ENCODE measurements around the gene JAK1. TPM values are rescaled to one million over a fixed set of nuclear protein-coding genes. Genes with fewer than 3 reads are reported as not detected.

JAK1 gene
- total and polyA plus RNA-seq, 9 of the 15 experiments (the other 6 are each of a cell fraction or from before 2014, with no cell fraction given) = 9.7 to 44.1 (median 42.5) TPM

DNA sequence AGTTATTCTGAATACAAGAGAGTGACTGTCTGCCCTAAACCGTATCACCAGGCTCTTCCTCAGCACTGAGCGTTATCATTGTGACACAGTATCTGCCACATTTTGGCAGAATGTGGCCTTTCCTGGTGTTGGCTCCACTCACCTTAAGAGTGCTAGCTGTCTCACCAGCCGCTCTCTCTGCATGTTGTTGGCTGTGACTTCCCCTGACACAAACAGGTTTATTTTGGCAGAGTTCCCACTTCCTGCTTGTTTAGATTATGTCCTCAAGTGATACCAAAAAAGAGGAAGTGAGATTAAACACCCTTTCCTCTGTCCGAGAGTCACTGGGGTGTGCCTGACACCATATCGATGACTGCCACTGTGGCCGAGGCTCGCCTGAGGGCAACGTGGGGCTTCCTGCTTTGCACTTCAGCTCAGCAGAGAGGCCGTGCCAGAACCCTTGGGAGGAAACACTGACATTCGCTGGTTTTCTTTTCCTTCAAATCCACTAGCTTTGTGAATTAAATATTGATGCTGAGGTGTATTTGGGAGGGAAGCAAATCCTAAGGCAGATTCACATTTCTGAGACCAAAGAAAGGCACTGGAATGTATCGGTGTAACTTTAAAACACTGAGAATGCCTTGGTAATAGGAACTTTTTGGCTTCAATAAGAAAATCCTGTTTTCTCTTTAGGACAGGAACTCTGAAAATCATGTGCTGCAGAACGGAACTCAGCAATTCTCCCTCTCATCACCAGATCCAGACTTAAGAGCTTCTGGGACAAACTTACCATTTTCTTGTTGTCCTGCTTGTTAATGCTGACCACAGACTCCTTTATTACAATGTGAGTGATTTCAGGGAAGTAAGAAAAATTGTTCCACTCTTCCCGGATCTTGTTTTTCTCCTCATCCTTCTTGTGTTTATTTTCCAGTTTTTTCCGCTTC lies 102.1 kb downstream of the JAK1 start (continued):
- TF ChIP-seq, protein P1, sequence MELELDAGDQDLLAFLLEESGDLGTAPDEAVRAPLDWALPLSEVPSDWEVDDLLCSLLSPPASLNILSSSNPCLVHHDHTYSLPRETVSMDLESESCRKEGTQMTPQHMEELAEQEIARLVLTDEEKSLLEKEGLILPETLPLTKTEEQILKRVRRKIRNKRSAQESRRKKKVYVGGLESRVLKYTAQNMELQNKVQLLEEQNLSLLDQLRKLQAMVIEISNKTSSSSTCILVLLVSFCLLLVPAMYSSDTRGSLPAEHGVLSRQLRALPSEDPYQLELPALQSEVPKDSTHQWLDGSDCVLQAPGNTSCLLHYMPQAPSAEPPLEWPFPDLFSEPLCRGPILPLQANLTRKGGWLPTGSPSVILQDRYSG (tag; conservative IDR thresholded peaks at IDR 0.05; ENCODE audit: low read depth) = no peak
- TF ChIP-seq TCF3 (CRISPR knock-in tag; IDR thresholded peaks at IDR 0.05) (peak; percentile 97), ARID2 (IDR thresholded peaks at IDR 0.05) (no peak), PURB (CRISPR knock-in tag; IDR thresholded peaks at IDR 0.05; ENCODE audit: low read depth) (no peak), XRCC3 (IDR thresholded peaks at IDR 0.05) (no peak), ZNF175 (CRISPR knock-in tag; IDR thresholded peaks at IDR 0.05; ENCODE audit: low read depth) (no peak), ZFP30 (CRISPR knock-in tag; IDR thresholded peaks at IDR 0.05; ENCODE audit: borderline replicate concordance) (no peak), NR2C2 (CRISPR knock-in tag; IDR thresholded peaks at IDR 0.05) (no peak), NR2C2 (tag; IDR thresholded peaks at IDR 0.05) (peak; percentile 46; the same call in 1 of the 2 replicates), PHF8 (IDR thresholded peaks at IDR 0.05; ENCODE audit: borderline replicate concordance, low read length) (peak; percentile 25; the same call in 1 of the 2 replicates), NFYB (IDR thresholded peaks at IDR 0.05; ENCODE audit: extremely low read depth, insufficient read length) (no peak), RBM14 (IDR thresholded peaks at IDR 0.05; ENCODE audit: borderline replicate concordance, insufficient read depth, low read depth, low read length) (no peak)
- TF ChIP-seq, protein P2, sequence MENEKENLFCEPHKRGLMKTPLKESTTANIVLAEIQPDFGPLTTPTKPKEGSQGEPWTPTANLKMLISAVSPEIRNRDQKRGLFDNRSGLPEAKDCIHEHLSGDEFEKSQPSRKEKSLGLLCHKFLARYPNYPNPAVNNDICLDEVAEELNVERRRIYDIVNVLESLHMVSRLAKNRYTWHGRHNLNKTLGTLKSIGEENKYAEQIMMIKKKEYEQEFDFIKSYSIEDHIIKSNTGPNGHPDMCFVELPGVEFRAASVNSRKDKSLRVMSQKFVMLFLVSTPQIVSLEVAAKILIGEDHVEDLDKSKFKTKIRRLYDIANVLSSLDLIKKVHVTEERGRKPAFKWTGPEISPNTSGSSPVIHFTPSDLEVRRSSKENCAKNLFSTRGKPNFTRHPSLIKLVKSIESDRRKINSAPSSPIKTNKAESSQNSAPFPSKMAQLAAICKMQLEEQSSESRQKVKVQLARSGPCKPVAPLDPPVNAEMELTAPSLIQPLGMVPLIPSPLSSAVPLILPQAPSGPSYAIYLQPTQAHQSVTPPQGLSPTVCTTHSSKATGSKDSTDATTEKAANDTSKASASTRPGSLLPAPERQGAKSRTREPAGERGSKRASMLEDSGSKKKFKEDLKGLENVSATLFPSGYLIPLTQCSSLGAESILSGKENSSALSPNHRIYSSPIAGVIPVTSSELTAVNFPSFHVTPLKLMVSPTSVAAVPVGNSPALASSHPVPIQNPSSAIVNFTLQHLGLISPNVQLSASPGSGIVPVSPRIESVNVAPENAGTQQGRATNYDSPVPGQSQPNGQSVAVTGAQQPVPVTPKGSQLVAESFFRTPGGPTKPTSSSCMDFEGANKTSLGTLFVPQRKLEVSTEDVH (IDR thresholded peaks at IDR 0.05; ENCODE audit: low read depth, partially characterized antibody) = peak; percentile 58
- TF ChIP-seq, protein P3, sequence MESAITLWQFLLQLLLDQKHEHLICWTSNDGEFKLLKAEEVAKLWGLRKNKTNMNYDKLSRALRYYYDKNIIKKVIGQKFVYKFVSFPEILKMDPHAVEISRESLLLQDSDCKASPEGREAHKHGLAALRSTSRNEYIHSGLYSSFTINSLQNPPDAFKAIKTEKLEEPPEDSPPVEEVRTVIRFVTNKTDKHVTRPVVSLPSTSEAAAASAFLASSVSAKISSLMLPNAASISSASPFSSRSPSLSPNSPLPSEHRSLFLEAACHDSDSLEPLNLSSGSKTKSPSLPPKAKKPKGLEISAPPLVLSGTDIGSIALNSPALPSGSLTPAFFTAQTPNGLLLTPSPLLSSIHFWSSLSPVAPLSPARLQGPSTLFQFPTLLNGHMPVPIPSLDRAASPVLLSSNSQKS (CRISPR knock-in tag; IDR thresholded peaks at IDR 0.05) = no peak
- TF ChIP-seq, protein P4, sequence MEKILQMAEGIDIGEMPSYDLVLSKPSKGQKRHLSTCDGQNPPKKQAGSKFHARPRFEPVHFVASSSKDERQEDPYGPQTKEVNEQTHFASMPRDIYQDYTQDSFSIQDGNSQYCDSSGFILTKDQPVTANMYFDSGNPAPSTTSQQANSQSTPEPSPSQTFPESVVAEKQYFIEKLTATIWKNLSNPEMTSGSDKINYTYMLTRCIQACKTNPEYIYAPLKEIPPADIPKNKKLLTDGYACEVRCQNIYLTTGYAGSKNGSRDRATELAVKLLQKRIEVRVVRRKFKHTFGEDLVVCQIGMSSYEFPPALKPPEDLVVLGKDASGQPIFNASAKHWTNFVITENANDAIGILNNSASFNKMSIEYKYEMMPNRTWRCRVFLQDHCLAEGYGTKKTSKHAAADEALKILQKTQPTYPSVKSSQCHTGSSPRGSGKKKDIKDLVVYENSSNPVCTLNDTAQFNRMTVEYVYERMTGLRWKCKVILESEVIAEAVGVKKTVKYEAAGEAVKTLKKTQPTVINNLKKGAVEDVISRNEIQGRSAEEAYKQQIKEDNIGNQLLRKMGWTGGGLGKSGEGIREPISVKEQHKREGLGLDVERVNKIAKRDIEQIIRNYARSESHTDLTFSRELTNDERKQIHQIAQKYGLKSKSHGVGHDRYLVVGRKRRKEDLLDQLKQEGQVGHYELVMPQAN (IDR thresholded peaks at IDR 0.05; ENCODE audit: borderline replicate concordance) = peak; percentile 43; the same call in 1 of the 2 replicates
- TF ChIP-seq, protein P5, sequence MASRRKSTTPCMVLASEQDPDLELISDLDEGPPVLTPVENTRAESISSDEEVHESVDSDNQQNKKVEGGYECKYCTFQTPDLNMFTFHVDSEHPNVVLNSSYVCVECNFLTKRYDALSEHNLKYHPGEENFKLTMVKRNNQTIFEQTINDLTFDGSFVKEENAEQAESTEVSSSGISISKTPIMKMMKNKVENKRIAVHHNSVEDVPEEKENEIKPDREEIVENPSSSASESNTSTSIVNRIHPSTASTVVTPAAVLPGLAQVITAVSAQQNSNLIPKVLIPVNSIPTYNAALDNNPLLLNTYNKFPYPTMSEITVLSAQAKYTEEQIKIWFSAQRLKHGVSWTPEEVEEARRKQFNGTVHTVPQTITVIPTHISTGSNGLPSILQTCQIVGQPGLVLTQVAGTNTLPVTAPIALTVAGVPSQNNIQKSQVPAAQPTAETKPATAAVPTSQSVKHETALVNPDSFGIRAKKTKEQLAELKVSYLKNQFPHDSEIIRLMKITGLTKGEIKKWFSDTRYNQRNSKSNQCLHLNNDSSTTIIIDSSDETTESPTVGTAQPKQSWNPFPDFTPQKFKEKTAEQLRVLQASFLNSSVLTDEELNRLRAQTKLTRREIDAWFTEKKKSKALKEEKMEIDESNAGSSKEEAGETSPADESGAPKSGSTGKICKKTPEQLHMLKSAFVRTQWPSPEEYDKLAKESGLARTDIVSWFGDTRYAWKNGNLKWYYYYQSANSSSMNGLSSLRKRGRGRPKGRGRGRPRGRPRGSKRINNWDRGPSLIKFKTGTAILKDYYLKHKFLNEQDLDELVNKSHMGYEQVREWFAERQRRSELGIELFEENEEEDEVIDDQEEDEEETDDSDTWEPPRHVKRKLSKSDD (conservative IDR thresholded peaks at IDR 0.05; ENCODE audit: low read length) = no peak

Data from K562 (cell line).